Measurements from ENCODE around the gene S1PR3. TPM values are rescaled to one million over a fixed set of nuclear protein-coding genes. Genes with fewer than 3 reads are reported as not detected.

Gene S1PR3
- total RNA-seq, 1 donor from 2014 or later: 2.9 TPM

DNA sequence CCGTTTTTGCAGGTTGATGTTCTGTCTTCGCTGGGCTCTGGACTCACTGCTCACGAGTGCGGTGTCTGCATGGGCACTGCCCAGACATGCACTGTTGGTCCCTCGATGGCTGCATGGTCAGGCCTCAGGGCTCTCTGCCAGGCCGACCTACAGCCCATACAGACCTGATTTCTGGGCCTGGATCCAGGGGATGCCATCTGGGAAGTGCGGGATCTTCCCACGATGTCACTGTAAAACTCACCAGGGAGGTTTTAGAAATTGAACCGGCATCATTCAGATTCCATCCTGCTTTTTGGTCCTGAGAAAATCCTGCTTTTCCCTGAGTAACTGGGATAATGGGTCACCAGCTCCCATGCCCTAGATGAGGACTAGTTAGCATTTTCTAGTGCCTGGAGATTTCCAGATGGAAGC lies 9.1 kb downstream of the S1PR3 start:
- TF ChIP-seq, protein P1, sequence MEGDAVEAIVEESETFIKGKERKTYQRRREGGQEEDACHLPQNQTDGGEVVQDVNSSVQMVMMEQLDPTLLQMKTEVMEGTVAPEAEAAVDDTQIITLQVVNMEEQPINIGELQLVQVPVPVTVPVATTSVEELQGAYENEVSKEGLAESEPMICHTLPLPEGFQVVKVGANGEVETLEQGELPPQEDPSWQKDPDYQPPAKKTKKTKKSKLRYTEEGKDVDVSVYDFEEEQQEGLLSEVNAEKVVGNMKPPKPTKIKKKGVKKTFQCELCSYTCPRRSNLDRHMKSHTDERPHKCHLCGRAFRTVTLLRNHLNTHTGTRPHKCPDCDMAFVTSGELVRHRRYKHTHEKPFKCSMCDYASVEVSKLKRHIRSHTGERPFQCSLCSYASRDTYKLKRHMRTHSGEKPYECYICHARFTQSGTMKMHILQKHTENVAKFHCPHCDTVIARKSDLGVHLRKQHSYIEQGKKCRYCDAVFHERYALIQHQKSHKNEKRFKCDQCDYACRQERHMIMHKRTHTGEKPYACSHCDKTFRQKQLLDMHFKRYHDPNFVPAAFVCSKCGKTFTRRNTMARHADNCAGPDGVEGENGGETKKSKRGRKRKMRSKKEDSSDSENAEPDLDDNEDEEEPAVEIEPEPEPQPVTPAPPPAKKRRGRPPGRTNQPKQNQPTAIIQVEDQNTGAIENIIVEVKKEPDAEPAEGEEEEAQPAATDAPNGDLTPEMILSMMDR (IDR thresholded peaks at IDR 0.05; ENCODE audit: partially characterized antibody, unreplicated experiment): no peak
- H3K4me1 Mint-ChIP-seq (ENCODE audit: low read depth, unreplicated experiment): peaks cover 5% of the 10 kb centered on the region
- no peaks in the 10 kb centered on the region for H3K36me3 Mint-ChIP-seq (ENCODE audit: unreplicated experiment)
- peaks cover 3% of the 10 kb centered on the region for H3K27me3 Mint-ChIP-seq (ENCODE audit: unreplicated experiment)
- no peak overlapping the region for H3K4me3 Mint-ChIP-seq (ENCODE audit: unreplicated experiment)
- no peak for DNase-seq
- peaks cover 3% of the 10 kb centered on the region for H3K9me3 Mint-ChIP-seq (ENCODE audit: unreplicated experiment)
- no peak overlapping the region for H3K27ac Mint-ChIP-seq (ENCODE audit: unreplicated experiment)

DNA sequence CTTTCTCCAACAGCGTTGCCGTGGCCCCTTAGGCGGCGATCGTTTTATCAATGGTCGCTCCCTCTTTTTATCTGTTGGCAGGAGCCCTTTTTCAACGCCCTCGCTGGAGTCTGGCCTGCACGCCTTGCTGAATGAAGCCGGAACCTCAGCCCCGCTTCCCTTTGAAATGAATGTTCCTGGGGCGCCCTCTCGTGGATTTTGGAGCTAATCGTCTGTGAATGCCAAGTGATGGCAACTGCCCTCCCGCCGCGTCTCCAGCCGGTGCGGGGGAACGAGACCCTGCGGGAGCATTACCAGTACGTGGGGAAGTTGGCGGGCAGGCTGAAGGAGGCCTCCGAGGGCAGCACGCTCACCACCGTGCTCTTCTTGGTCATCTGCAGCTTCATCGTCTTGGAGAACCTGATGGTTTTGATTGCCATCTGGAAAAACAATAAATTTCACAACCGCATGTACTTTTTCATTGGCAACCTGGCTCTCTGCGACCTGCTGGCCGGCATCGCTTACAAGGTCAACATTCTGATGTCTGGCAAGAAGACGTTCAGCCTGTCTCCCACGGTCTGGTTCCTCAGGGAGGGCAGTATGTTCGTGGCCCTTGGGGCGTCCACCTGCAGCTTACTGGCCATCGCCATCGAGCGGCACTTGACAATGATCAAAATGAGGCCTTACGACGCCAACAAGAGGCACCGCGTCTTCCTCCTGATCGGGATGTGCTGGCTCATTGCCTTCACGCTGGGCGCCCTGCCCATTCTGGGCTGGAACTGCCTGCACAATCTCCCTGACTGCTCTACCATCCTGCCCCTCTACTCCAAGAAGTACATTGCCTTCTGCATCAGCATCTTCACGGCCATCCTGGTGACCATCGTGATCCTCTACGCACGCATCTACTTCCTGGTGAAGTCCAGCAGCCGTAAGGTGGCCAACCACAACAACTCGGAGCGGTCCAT lies 10.0 kb downstream of the S1PR3 start:
- H3K9me3 Mint-ChIP-seq (ENCODE audit: unreplicated experiment): peaks cover 3% of the 10 kb centered on the region
- no peak overlapping the region for H3K4me3 Mint-ChIP-seq (ENCODE audit: unreplicated experiment)
- peak; percentile 93 for DNase-seq
- peaks cover 3% of the 10 kb centered on the region for H3K27me3 Mint-ChIP-seq (ENCODE audit: unreplicated experiment)
- peaks cover 8% of the 10 kb centered on the region for H3K4me1 Mint-ChIP-seq (ENCODE audit: low read depth, unreplicated experiment)
- no peaks in the 10 kb centered on the region for H3K36me3 Mint-ChIP-seq (ENCODE audit: unreplicated experiment)
- H3K27ac Mint-ChIP-seq (ENCODE audit: unreplicated experiment): no peak overlapping the region
- TF ChIP-seq, protein P1 (IDR thresholded peaks at IDR 0.05; ENCODE audit: partially characterized antibody, unreplicated experiment): peak; percentile 73

DNA sequence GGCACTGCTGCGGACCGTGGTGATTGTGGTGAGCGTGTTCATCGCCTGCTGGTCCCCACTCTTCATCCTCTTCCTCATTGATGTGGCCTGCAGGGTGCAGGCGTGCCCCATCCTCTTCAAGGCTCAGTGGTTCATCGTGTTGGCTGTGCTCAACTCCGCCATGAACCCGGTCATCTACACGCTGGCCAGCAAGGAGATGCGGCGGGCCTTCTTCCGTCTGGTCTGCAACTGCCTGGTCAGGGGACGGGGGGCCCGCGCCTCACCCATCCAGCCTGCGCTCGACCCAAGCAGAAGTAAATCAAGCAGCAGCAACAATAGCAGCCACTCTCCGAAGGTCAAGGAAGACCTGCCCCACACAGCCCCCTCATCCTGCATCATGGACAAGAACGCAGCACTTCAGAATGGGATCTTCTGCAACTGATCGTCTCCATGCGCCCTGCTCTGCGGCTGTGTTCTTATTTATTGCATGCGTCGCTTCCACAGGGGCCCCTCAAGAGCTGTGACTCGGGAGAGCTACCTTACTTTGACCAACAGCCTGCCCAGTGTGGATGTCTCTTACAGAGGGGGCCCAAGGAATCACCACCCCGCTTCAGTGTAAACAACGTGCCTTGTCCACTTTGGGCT lies 10.8 kb downstream of the S1PR3 start:
- H3K27me3 Mint-ChIP-seq (ENCODE audit: unreplicated experiment): peaks cover 3% of the 10 kb centered on the region
- H3K36me3 Mint-ChIP-seq (ENCODE audit: unreplicated experiment): no peaks in the 10 kb centered on the region
- H3K9me3 Mint-ChIP-seq (ENCODE audit: unreplicated experiment): peaks cover 3% of the 10 kb centered on the region
- TF ChIP-seq, protein P1 (IDR thresholded peaks at IDR 0.05; ENCODE audit: partially characterized antibody, unreplicated experiment): no peak
- DNase-seq: no peak
- no peak overlapping the region for H3K4me3 Mint-ChIP-seq (ENCODE audit: unreplicated experiment)
- H3K4me1 Mint-ChIP-seq (ENCODE audit: low read depth, unreplicated experiment): peaks cover 10% of the 10 kb centered on the region
- no peak overlapping the region for H3K27ac Mint-ChIP-seq (ENCODE audit: unreplicated experiment)

DNA sequence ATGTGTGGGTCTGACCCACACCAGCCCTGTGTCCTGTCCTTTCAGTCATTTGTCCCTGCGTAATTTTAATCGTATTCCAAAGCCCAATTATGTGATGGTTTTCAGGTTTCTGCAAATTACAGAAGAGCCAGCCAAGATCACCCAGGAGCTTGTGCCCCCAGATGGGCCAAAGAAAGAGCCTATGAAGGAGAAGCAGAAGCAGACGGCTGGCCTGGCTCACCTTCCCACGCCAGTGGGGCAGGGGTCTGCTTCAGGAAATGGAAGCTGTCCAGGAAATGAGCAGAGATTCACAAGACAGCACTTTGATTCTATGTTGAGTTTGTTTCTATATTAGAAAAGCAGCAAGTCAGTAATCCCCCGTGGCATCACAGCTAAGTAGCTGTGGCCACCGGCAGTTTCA lies 11.7 kb downstream of the S1PR3 start:
- TF ChIP-seq, protein P1 (IDR thresholded peaks at IDR 0.05; ENCODE audit: partially characterized antibody, unreplicated experiment): no peak
- peaks cover 13% of the 10 kb centered on the region for H3K4me1 Mint-ChIP-seq (ENCODE audit: low read depth, unreplicated experiment)
- no peaks in the 10 kb centered on the region for H3K27me3 Mint-ChIP-seq (ENCODE audit: unreplicated experiment)
- no peaks in the 10 kb centered on the region for H3K36me3 Mint-ChIP-seq (ENCODE audit: unreplicated experiment)
- H3K4me3 Mint-ChIP-seq (ENCODE audit: unreplicated experiment): no peak overlapping the region
- H3K27ac Mint-ChIP-seq (ENCODE audit: unreplicated experiment): no peak overlapping the region
- no peak for DNase-seq
- peaks cover 3% of the 10 kb centered on the region for H3K9me3 Mint-ChIP-seq (ENCODE audit: unreplicated experiment)

DNA sequence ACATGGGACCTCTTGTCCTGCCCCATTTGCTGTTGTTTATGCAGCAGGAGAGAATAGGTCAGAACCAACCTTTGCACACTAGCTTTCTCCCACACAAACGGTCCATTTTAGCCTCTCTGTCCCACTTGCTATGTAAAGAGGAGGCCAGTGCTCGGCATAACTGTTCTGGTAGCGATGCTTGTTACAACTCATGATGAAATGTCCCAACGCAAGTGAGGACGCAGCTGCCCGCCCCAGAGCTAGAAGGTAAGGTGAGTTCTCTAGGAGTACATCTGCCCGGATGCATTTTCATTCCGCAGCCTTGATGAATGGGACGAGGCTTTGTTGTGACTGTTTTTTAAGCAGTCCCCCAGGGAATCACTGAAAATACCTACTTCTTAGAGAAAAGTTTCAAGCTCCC lies 14.1 kb downstream of the S1PR3 start:
- Mint-ChIP-seq H3K36me3 (ENCODE audit: unreplicated experiment) (no peaks in the 10 kb centered on the region), H3K4me1 (ENCODE audit: low read depth, unreplicated experiment) (peaks cover 13% of the 10 kb centered on the region), H3K27ac (ENCODE audit: unreplicated experiment) (no peak overlapping the region), H3K27me3 (ENCODE audit: unreplicated experiment) (no peaks in the 10 kb centered on the region), H3K4me3 (ENCODE audit: unreplicated experiment) (no peak overlapping the region), H3K9me3 (ENCODE audit: unreplicated experiment) (peaks cover 3% of the 10 kb centered on the region)
- TF ChIP-seq, protein P1 (IDR thresholded peaks at IDR 0.05; ENCODE audit: partially characterized antibody, unreplicated experiment): no peak
- DNase-seq: no peak
